B cell (primary cell): ENCODE data around the gene PSME2. TPM values are rescaled to one million over a fixed set of nuclear protein-coding genes. Genes with fewer than 3 reads are reported as not detected.

Source experiments
- ATAC-seq: fragments of 200-7000 bp; cut with Tn5 transposase; one replicate; pipeline ENCODE4 v1.10.0; 2021; ENCODE audit warnings: low read depth, mild to moderate bottlenecking, moderate number of reproducible peaks, moderate library complexity
- CTCF ChIA-PET: fragments of 350-600 bp; sonication (Branson Sonifier 250); formaldehyde crosslinking; loops from one replicate; lab custom pipeline; 2021; ENCODE audit warnings: antibody characterized with exemption, inconsistent platforms; lab: Charles Lee
- POLR2A ChIA-PET: fragments of 350-600 bp; sonication (Branson Sonifier 250); formaldehyde crosslinking; loops from one replicate; lab custom pipeline; 2021; ENCODE audit warnings: antibody characterized with exemption; lab: Charles Lee
- DNase-seq: peaks from one replicate; pipeline ENCODE4 v3.0.0; 2013
- H2AFZ ChIP-seq: 2 replicates; pipeline ENCODE4 v1.6.1; 2012; ENCODE audit warnings: mild to moderate bottlenecking, low read depth, low read length; ENCODE audit not compliant: insufficient read depth, poor library complexity, severe bottlenecking
- H3K27ac ChIP-seq, 2 donors: 1 replicate in 1 of 2; 2 replicates in 1 of 2; pipeline ENCODE4 v1.5.1; 2012 to 2013; ENCODE audit warnings: low read length in 2 of 2, mild to moderate bottlenecking in 2 of 2, moderate library complexity in 1 of 2
- H3K27me3 ChIP-seq, 4 experiments: fragments of 200-600 bp in 1 of 4; sonication (generic) in 1 of 4; replicated peaks in 1 of 4; 1 replicate in 2 of 4; 2 replicates in 2 of 4; pipeline versions ENCODE4 v1.6.1 to v1.7.0; 2013 to 2016; ENCODE audit warnings: low read length in 3 of 4, mild to moderate bottlenecking in 2 of 4, mixed read lengths in 1 of 4, moderate library complexity in 1 of 4; ENCODE audit not compliant: insufficient read depth in 4 of 4, control insufficient read depth in 3 of 4; ENCODE audit errors: control extremely low read depth in 1 of 4
- H3K36me3 ChIP-seq, 2 experiments: replicated peaks in 1 of 2; 1 replicate in 1 of 2; 2 replicates in 1 of 2; pipeline versions ENCODE4 v1.6.1 to v1.7.1; 2013; ENCODE audit warnings: low read length in 1 of 2; ENCODE audit not compliant: insufficient read depth in 2 of 2, control insufficient read depth in 1 of 2; ENCODE audit errors: control extremely low read depth in 1 of 2, extremely low read depth in 1 of 2
- H3K4me1 ChIP-seq, 2 donors: fragments of 200-600 bp in 1 of 2; sonication (generic) in 1 of 2; 1 replicate in 1 of 2; 2 replicates in 1 of 2; pipeline versions ENCODE4 v1.5.1 to v1.6.1; 2013 to 2017; ENCODE audit warnings: low read length in 2 of 2; ENCODE audit not compliant: control insufficient read depth in 2 of 2, insufficient read depth in 2 of 2
- H3K4me2 ChIP-seq: replicated peaks from 2 replicates; pipeline ENCODE3; 2012; ENCODE audit warnings: mild to moderate bottlenecking, low read depth, low read length; ENCODE audit not compliant: poor library complexity, severe bottlenecking
- H3K4me3 ChIP-seq, 5 experiments: fragments of 200-600 bp in 1 of 5; sonication (generic) in 1 of 5; 1 replicate in 3 of 5; 2 replicates in 2 of 5; pipeline versions ENCODE4 v1.5.1 to v1.7.0; 2011 to 2016; ENCODE audit warnings: low read length in 4 of 5, mild to moderate bottlenecking in 4 of 5, low read depth in 2 of 5, control low read depth in 1 of 5, moderate library complexity in 1 of 5; ENCODE audit not compliant: insufficient read depth in 1 of 5; ENCODE audit errors: control extremely low read depth in 1 of 5, extremely low read depth in 1 of 5
- H3K79me2 ChIP-seq: fragments of 200-600 bp; sonication (generic); one replicate; pipeline ENCODE4 v1.6.0; 2016; ENCODE audit warnings: low read length; ENCODE audit not compliant: control insufficient read depth, insufficient read depth
- H3K9ac ChIP-seq: fragments of 200-600 bp; sonication (generic); 2 replicates; pipeline ENCODE4 v1.6.1; 2017; ENCODE audit warnings: mild to moderate bottlenecking, low read length, moderate library complexity
- H3K9me3 ChIP-seq, 3 donors: one replicate each; pipeline versions ENCODE4 v1.6.1 to v1.7.1; 2013; ENCODE audit warnings: low read length in 2 of 3; ENCODE audit not compliant: control insufficient read depth in 2 of 3, insufficient read depth in 1 of 3; ENCODE audit errors: control extremely low read depth in 1 of 3
- H4K20me1 ChIP-seq: 2 replicates; pipeline ENCODE4 v1.6.0; 2012; ENCODE audit warnings: mild to moderate bottlenecking, low read length; ENCODE audit not compliant: insufficient read depth, control insufficient read depth, poor library complexity, severe bottlenecking
- H3K27ac Mint-ChIP-seq: one replicate; pipeline ENCODE4 v1.8.0; 2021; ENCODE audit warnings: mixed read lengths
- H3K27me3 Mint-ChIP-seq: one replicate; pipeline ENCODE4 v1.8.0; 2021; ENCODE audit warnings: mixed read lengths
- H3K4me1 Mint-ChIP-seq: one replicate; pipeline ENCODE4 v1.8.0; 2021; ENCODE audit warnings: mixed read lengths
- H3K4me3 Mint-ChIP-seq: one replicate; pipeline ENCODE4 v1.8.0; 2021; ENCODE audit warnings: mixed read lengths
- H3K9me3 Mint-ChIP-seq: one replicate; pipeline ENCODE4 v1.8.0; 2022; ENCODE audit warnings: mixed read lengths; ENCODE audit not compliant: insufficient read depth
- CTCF ChIP-seq: fragments of 200-600 bp; IDR thresholded peaks from one replicate; pipeline ENCODE4 v1.8.0; 2022; ENCODE audit warnings: antibody characterized with exemption, mild to moderate bottlenecking
- EZH2 ChIP-seq: IDR thresholded peaks from 2 replicates; pipeline ENCODE4 v1.6.1; 2012; ENCODE audit warnings: borderline replicate concordance, low read depth, mild to moderate bottlenecking, moderate library complexity, low read length; ENCODE audit not compliant: insufficient read depth, poor library complexity, severe bottlenecking
- WGBS: methylation state at CpG from one replicate; pipeline ENCODE4 v1.1.5; 2013; ENCODE audit warnings: missing lambda C conversion rate; ENCODE audit not compliant: insufficient coverage; 5-methylcytosine and 5-hydroxymethylcytosine counted together
- intact Hi-C: fragments of 100-400 bp; cut with micrococcal nuclease; formaldehyde crosslinking; loops from one replicate; pipeline ENCODE4 v1.10.0; 2022
- polyA plus RNA-seq: library from polyadenylated mRNA; depleted of rRNA; stranded (reverse); fragments of >200 nt; gene quantifications from 2 replicates; pipeline ENCODE4 v1.2.3, GENCODE V29; 2012
- total RNA-seq, 2 donors: library from RNA; stranded (reverse); fragments of 120-200 nt in 1 of 2; gene quantifications; 1 replicate in 1 of 2; 2 replicates in 1 of 2; pipeline versions ENCODE4 v1.2.3 to v1.2.4, GENCODE V29; 2013 to 2022

Gene PSME2
- total and polyA plus RNA-seq, 2 donors (not counting 1 experiment from before 2014, with no cell fraction given) = 126 to 141 TPM

- DNase-seq (no peak), ATAC-seq (no peak)
- peaks cover 27 to 28% of the 10 kb centered on the region in 2 donors for H3K4me1 ChIP-seq
- H3K9me3 Mint-ChIP-seq = no peaks in the 10 kb centered on the region
- H3K4me3 ChIP-seq = no peak overlapping the region
- no peak for TF ChIP-seq EZH2
- TF ChIP-seq CTCF = no peak
- no peaks in the 10 kb centered on the region for H3K9me3 ChIP-seq
- peaks cover 15% of the 10 kb centered on the region for H3K79me2 ChIP-seq
- H3K27ac Mint-ChIP-seq = no peak overlapping the region
- intact Hi-C loops = no loop called here
- H4K20me1 ChIP-seq = peaks cover 1% of the 10 kb centered on the region
- ChIA-PET POLR2A (no interaction called here), CTCF (no interaction called here)
- H3K27ac ChIP-seq = no peak overlapping the region
- no peaks in the 10 kb centered on the region for H3K27me3 Mint-ChIP-seq
- H3K4me1 Mint-ChIP-seq = peaks cover 30% of the 10 kb centered on the region
- H3K4me3 Mint-ChIP-seq = no peak overlapping the region
- H3K4me2 ChIP-seq = no peak overlapping the region
- H3K36me3 ChIP-seq = no peaks in the 10 kb centered on the region
- WGBS = 94% methylated on average over 14 of the region's 15 CpGs
- H3K27me3 ChIP-seq = no peaks in the 10 kb centered on the region
- H3K9ac ChIP-seq = no peak overlapping the region
- no peak overlapping the region for H2AFZ ChIP-seq
Measured at GRCh38 chr14:24131549-24131966, 14.9 kb downstream of the PSME2 start.

GRCh38 chr14:24130717-24131548 lies 15.5 kb downstream of the PSME2 start:
- H4K20me1 ChIP-seq = no peaks in the 10 kb centered on the region
- peaks cover 25 to 26% of the 10 kb centered on the region in 2 donors for H3K4me1 ChIP-seq
- Mint-ChIP-seq H3K9me3 (no peaks in the 10 kb centered on the region), H3K4me3 (no peak overlapping the region), H3K27me3 (no peaks in the 10 kb centered on the region), H3K4me1 (peaks cover 28% of the 10 kb centered on the region), H3K27ac (no peak overlapping the region)
- 93% methylated on average over 3 of the region's 7 CpGs for WGBS
- H3K79me2 ChIP-seq = peaks cover 13% of the 10 kb centered on the region
- no peaks in the 10 kb centered on the region for H3K27me3 ChIP-seq
- DNase-seq (no peak), ATAC-seq (no peak)
- no peak overlapping the region for H3K27ac ChIP-seq
- no peak overlapping the region for H3K4me2 ChIP-seq
- ChIA-PET POLR2A (no interaction called here), CTCF (no interaction called here)
- TF ChIP-seq EZH2 (no peak), CTCF (no peak)
- no peak overlapping the region for H3K4me3 ChIP-seq
- H2AFZ ChIP-seq = no peak overlapping the region
- H3K9ac ChIP-seq = no peak overlapping the region
- no peaks in the 10 kb centered on the region for H3K36me3 ChIP-seq
- no peaks in the 10 kb centered on the region for H3K9me3 ChIP-seq
- intact Hi-C loops = no loop called here
